Activated B cell treated with CpG ODN at 0.5 μM for 24 hours (primary cell): ENCODE results near the gene STT3A. TPM values are rescaled to one million over a fixed set of nuclear protein-coding genes. Genes with fewer than 3 reads are reported as not detected.

Experiments used
- ATAC-seq: fragments of 200-7000 bp; cut with Tn5 transposase; one replicate; pipeline ENCODE4 v1.10.0; 2021; ENCODE audit warnings: low read depth, mild to moderate bottlenecking, moderate library complexity
- CTCF ChIA-PET: fragments of 350-600 bp; sonication (Branson Sonifier 250); formaldehyde crosslinking; loops from one replicate; lab custom pipeline; 2021; ENCODE audit warnings: antibody characterized with exemption; lab: Charles Lee
- POLR2A ChIA-PET: fragments of 350-600 bp; sonication (Branson Sonifier 250); formaldehyde crosslinking; loops from one replicate; lab custom pipeline; 2021; ENCODE audit warnings: antibody characterized with exemption; lab: Charles Lee
- DNase-seq: peaks from one replicate; pipeline ENCODE4 v3.0.0; 2022
- H3K27ac Mint-ChIP-seq: one replicate; pipeline ENCODE4 v1.8.0; 2020; ENCODE audit warnings: mixed read lengths
- H3K27me3 Mint-ChIP-seq: one replicate; pipeline ENCODE4 v1.8.0; 2021; ENCODE audit warnings: mixed read lengths
- H3K36me3 Mint-ChIP-seq: one replicate; pipeline ENCODE4 v1.8.0; 2021; ENCODE audit warnings: low read depth, mixed read lengths
- H3K4me1 Mint-ChIP-seq: one replicate; pipeline ENCODE4 v1.8.0; 2021; ENCODE audit warnings: mixed read lengths
- H3K4me3 Mint-ChIP-seq: one replicate; pipeline ENCODE4 v1.8.0; 2020; ENCODE audit warnings: mild to moderate bottlenecking, mixed read lengths
- H3K9me3 Mint-ChIP-seq: one replicate; pipeline ENCODE4 v1.8.0; 2020; ENCODE audit warnings: mixed read lengths
- intact Hi-C: fragments of 100-400 bp; cut with micrococcal nuclease; formaldehyde crosslinking; loops from one replicate; pipeline ENCODE4 v1.15.1; 2024
- total RNA-seq: library from RNA; stranded (reverse); gene quantifications from 2 replicates; pipeline ENCODE4 v1.2.3, GENCODE V29; 2022
- TF ChIP-seq, protein P1 (sequence below): fragments of 200-600 bp; IDR thresholded peaks from one replicate; pipeline ENCODE4 v1.8.0; 2022; ENCODE audit warnings: antibody characterized with exemption, mild to moderate bottlenecking

The STT3A gene
- total RNA-seq, 1 donor from 2014 or later, result 86.5 TPM

DNA sequence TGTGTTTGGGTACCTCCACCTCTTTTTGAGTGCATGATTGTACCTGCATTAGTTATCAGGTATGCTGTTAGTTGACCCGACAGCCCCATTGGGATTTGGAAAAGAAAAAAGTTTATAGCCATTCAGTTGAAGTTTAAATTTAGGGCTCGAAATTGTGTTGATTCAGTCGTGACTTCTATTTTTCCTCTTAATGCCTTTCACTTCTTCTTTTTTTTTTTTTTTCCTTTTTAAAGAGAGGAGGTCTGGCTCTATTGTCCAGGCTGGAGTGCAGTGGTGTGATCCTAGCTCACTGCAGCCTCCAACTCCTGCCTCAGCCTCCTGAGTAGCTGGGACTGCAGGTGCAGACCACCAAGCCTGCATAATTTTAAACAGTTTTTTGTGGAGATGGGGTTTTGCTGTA, 2.3 kb downstream of the STT3A start:
- Mint-ChIP-seq H3K4me3 (peak overlapping the region; percentile 68), H3K36me3 (peaks cover 51% of the 10 kb centered on the region), H3K27me3 (no peaks in the 10 kb centered on the region), H3K27ac (peak overlapping the region; percentile 56), H3K9me3 (no peaks in the 10 kb centered on the region), H3K4me1 (peaks cover 48% of the 10 kb centered on the region)
- CTCF ChIA-PET, result no interaction called here
- intact Hi-C loops, result loop anchor here (5.0 kb wide), 1 partner anchor 523 kb away; no protein-coding TSS in a partner anchor
- no peak for ATAC-seq
- TF ChIP-seq, protein P1, sequence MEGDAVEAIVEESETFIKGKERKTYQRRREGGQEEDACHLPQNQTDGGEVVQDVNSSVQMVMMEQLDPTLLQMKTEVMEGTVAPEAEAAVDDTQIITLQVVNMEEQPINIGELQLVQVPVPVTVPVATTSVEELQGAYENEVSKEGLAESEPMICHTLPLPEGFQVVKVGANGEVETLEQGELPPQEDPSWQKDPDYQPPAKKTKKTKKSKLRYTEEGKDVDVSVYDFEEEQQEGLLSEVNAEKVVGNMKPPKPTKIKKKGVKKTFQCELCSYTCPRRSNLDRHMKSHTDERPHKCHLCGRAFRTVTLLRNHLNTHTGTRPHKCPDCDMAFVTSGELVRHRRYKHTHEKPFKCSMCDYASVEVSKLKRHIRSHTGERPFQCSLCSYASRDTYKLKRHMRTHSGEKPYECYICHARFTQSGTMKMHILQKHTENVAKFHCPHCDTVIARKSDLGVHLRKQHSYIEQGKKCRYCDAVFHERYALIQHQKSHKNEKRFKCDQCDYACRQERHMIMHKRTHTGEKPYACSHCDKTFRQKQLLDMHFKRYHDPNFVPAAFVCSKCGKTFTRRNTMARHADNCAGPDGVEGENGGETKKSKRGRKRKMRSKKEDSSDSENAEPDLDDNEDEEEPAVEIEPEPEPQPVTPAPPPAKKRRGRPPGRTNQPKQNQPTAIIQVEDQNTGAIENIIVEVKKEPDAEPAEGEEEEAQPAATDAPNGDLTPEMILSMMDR, result no peak
- POLR2A ChIA-PET, result interaction anchor here (4.8 kb wide), 1 partner anchor 31 kb away, joined by 49 read pairs; the partner anchor contains the start of gene CHEK1
- DNase-seq, result no peak

DNA sequence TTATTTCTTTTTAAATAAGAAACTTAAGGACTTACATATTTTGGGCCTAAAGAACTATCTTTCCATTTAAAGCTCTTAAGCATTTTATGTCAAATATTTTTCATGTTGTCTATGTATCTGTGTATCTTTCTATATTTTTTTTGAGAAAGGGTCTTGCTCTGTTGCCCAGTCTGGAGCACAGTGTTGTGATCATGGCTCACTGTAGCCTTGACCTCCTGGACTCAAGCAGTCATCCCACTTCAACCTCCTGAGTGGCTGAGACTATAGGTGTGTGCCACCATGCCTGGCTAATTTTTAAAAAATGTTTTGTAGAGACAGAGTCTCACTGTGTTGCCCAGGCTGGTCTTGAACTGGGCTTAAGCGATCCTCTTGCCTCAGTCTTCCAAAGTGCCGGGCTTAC, 8.0 kb downstream of the STT3A start:
- DNase-seq (no peak), ATAC-seq (no peak)
- TF ChIP-seq, protein P1, result no peak
- peaks cover 81% of the 10 kb centered on the region for H3K36me3 Mint-ChIP-seq
- no peak overlapping the region for H3K27ac Mint-ChIP-seq
- intact Hi-C loops, result no loop called here
- H3K4me1 Mint-ChIP-seq, result peaks cover 8% of the 10 kb centered on the region
- H3K4me3 Mint-ChIP-seq, result no peak overlapping the region
- CTCF ChIA-PET, result no interaction called here
- no peaks in the 10 kb centered on the region for H3K27me3 Mint-ChIP-seq
- H3K9me3 Mint-ChIP-seq, result no peaks in the 10 kb centered on the region
- POLR2A ChIA-PET, result interaction anchor here (0.6 to 3.9 kb wide), 2 partner anchors 8 to 652 kb away, joined by 3 to 11 read pairs; partner anchors contain the start of gene STT3A

DNA sequence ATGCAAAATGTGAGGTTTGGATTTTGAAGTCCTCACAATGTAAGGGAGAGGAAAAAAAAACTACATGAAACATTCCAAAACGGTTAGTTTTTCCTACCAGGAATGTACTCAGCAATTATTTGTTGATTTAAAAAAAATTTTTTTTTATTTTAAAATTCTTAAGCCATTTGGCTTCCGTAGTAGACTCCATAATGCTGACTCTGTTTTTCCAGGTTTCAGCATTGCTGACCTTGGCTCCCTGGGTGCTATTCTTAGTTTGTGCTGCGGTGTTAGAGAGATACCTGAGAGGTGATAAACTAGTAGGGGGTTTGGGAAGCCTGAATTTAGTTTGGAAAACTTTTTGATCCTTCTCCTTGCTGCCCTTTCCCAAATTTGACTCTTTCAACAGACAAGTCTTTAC, 10.6 kb downstream of the STT3A start:
- CTCF ChIA-PET, result no interaction called here
- intact Hi-C loops, result no loop called here
- ATAC-seq (no peak), DNase-seq (no peak)
- POLR2A ChIA-PET, result interaction anchor here (1.1 to 3.9 kb wide), 2 partner anchors 11 to 22 kb away, joined by 3 to 11 read pairs; partner anchors contain the start of genes CHEK1 and STT3A
- Mint-ChIP-seq H3K27me3 (no peaks in the 10 kb centered on the region), H3K27ac (no peak overlapping the region), H3K4me3 (no peak overlapping the region), H3K36me3 (peaks cover 82% of the 10 kb centered on the region), H3K9me3 (no peaks in the 10 kb centered on the region), H3K4me1 (no peaks in the 10 kb centered on the region)
- TF ChIP-seq, protein P1, result no peak

DNA sequence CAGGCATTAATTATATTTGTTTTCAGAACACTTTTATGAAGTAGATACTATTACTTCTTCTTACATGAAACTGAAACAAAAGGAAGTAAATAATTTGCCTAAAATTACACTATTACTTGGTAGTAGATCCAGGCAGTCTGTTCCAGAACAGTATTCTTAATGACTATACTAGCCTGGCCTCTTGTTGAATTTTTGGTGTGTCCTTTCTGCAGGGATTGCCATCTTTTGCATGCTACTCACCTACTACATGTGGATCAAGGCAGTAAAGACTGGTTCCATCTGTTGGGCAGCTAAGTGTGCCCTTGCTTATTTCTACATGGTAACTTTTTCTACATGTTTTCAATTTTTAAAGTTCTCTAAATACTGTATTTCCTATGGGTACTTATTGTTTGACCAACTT, 12.8 kb downstream of the STT3A start:
- intact Hi-C loops, result no loop called here
- no peaks in the 10 kb centered on the region for H3K27me3 Mint-ChIP-seq
- no peaks in the 10 kb centered on the region for H3K9me3 Mint-ChIP-seq
- ChIA-PET POLR2A (no interaction called here), CTCF (no interaction called here)
- ATAC-seq, result no peak
- no peak for DNase-seq
- H3K4me3 Mint-ChIP-seq, result no peak overlapping the region
- TF ChIP-seq, protein P1, result no peak
- peaks cover 90% of the 10 kb centered on the region for H3K36me3 Mint-ChIP-seq
- H3K27ac Mint-ChIP-seq, result no peak overlapping the region
- H3K4me1 Mint-ChIP-seq, result no peaks in the 10 kb centered on the region

DNA sequence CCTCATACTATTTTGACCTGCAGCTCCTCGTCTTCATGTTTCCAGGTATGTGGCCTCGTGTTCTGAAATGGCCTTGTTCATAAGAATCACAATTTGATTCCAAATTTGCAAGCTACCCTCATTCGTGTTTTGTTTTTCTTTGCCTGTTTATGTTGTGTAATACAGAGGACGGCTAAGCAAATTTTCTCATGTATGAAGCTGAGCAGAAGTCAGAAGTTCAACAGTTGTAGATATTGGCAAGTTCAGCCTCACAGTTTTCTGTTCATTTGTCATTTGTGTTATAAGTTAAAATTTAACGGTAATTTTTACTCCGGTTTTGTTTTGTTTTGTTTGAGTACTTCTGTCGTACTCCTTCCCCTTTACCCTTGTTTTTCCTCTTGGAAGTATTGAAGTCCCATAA, 16.9 kb downstream of the STT3A start:
- H3K4me1 Mint-ChIP-seq, result no peaks in the 10 kb centered on the region
- TF ChIP-seq, protein P1, result no peak
- H3K36me3 Mint-ChIP-seq, result peaks cover 87% of the 10 kb centered on the region
- ATAC-seq (no peak), DNase-seq (no peak)
- ChIA-PET POLR2A (interaction anchor here (0.7 kb wide), 1 partner anchor 859 kb away, joined by 3 read pairs; no protein-coding TSS in a partner anchor), CTCF (no interaction called here)
- H3K27me3 Mint-ChIP-seq, result no peaks in the 10 kb centered on the region
- no peak overlapping the region for H3K4me3 Mint-ChIP-seq
- H3K9me3 Mint-ChIP-seq, result no peaks in the 10 kb centered on the region
- intact Hi-C loops, result no loop called here
- no peak overlapping the region for H3K27ac Mint-ChIP-seq
